NCI-H1930 (cell line): ENCODE measurements around the gene ANKFN1.

Experiments used
- DNase-seq, 2 experiments: peaks; one replicate each; lab custom pipeline; 2025; lab: John Stamatoyannopoulos, UW

ANKFN1 gene, protein sequence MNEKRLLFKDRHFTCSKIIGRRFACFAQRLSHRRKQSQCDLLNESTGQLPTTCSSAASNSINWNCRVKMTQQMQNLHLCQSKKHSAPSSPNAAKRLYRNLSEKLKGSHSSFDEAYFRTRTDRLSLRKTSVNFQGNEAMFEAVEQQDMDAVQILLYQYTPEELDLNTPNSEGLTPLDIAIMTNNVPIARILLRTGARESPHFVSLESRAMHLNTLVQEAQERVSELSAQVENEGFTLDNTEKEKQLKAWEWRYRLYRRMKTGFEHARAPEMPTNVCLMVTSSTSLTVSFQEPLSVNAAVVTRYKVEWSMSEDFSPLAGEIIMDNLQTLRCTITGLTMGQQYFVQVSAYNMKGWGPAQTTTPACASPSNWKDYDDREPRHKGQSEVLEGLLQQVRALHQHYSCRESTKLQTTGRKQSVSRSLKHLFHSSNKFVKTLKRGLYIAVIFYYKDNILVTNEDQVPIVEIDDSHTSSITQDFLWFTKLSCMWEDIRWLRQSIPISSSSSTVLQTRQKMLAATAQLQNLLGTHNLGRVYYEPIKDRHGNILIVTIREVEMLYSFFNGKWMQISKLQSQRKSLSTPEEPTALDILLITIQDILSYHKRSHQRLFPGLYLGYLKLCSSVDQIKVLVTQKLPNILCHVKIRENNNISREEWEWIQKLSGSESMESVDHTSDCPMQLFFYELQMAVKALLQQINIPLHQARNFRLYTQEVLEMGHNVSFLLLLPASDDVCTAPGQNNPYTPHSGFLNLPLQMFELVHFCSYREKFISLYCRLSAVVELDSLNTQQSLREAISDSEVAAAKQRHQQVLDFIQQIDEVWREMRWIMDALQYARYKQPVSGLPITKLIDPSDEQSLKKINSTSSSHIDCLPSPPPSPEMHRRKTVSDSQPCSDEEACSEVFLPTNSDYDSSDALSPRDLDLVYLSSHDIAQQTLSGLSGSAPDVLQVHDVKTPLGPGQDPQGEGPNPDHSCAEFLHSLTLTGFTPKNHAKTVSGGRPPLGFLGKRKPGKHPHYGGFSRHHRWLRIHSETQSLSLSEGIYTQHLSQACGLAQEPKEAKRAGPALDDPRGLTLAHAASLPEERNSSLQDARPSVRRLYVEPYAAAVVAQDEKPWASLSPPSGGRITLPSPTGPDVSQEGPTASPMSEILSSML

DNA sequence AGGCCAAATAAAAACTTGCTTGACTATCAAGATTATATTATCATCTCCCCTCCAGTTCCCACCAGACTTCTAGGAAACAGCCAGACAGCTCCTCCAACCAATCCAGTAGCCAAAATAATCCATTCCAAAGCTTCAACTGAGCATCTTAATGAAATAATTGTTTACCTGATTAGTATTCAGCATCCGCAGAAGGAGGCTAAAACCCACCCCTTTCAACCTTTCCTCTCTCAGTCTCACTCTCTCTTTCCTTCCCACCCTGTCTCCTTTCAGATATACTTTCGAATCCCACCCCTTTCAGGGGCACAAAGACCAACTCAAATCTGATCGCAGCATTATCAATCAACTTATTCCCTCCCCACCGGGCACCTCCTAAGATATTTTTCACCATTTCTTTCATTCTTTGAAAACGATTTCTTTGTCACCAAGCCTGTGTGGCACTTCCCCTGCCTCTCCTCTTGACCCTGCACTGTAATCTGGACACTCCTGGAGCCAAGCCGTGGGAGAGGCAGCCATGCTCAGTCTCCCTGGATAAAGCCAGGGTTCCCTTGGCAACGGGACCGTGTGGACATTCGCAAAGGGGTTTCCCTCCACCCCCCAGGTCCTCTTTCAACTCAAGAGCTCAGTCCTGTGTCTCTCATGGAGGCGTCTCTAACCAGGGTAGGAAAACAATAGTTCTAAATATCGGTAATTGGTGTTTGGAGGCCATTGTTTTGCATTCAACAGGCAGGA lies at the start of gene ANKFN1:
Gene ANKFN1, plus strand, starts transcription at position 602 of the 729 bp plus-strand sequence. CDS start 59,193 bp downstream, outside the sequence.
- no peak for DNase-seq

DNA sequence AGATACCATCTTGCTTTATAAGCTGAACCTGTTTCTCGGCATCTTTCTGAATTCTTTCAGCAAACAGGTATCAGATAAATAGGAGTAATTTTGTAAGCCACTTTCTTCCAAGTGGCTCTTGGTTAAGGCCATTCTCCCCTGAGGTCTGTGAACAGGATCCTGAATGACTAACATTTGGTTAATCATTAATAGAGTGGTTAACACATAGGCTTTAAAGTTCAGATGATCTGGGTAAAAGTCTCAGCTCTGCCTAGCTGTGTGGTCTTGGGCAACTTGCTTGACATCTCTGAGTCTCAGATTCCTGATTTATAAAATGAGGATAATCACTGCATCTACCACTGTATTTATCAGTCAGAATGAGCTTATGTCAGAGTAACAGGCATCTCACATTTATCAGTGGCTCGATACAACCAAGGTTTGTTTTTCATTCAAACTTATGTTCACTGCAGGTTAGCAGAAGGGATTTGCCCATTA lies 44.4 kb upstream of the ANKFN1 start:
- DNase-seq, result no peak

DNA sequence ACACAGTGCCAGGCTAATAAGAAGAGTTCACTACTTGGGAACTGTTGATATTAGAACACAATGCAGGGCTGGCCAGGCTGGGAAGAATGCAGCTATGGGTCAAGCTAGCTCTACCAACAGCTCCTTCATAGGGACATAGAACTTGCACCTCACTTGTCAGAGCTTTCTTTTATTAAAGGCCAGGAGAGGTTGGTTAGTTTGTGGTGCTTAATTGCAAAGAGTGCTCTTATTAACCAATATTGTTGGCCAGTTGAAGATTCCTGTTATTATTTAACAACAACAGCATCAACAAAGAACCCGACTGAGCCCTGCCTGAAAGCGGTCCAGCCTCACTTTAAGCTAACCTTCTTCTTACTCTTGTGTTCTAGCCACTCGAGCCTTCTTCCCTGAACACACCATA lies 43.4 kb upstream of the ANKFN1 start:
- DNase-seq, result no peak

- DNase-seq, result no peak
These were observed 42.7 kb upstream of the ANKFN1 start for GRCh38 chr17:56110463-56111135.

GRCh38 chr17:56111706-56112485 lies 41.4 kb upstream of the ANKFN1 start:
- no peak for DNase-seq

DNA sequence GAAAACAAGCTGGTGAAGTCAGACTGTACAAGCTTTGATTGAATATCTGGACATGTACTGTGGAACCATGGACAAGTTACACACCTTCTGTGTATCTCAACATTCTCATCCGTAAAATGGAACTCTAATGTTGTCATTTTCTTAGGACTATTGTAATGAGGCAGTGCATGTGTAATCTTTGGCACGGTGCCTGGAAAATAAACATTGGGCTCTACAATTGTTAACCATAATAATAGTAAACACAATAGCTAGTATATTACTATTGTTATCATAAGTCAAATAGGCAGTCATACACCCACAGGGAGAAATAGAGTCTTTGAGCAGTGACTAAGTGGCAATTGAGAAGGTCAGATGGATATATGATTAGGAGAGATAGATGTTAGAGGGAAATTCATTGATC lies 39.8 kb upstream of the ANKFN1 start:
- DNase-seq, result no peak

- DNase-seq, result no peak
These were observed 38.8 kb upstream of the ANKFN1 start for GRCh38 chr17:56114469-56114868.

DNA sequence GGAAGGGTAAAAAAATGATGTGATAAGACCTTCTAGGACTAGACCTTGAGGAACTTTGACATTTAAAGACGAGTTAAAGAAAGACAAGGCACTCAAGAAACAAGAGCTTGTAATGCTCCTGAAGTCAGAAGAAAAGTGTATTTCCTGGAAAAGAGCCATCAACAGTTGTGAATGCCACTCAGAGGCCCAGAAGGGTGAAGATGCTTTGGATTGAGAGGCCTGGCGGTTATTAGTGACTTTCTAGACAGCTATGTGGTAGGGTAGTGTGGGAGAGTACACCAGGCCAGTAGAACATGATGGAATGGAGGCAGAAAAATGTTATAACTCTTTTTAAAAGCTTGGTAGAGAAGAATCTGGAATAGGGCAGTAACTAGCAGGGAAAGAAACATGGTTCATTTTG lies 34.1 kb upstream of the ANKFN1 start:
- DNase-seq, result no peak

GRCh38 chr17:56119936-56120335 lies 33.3 kb upstream of the ANKFN1 start:
- DNase-seq, result no peak

DNA sequence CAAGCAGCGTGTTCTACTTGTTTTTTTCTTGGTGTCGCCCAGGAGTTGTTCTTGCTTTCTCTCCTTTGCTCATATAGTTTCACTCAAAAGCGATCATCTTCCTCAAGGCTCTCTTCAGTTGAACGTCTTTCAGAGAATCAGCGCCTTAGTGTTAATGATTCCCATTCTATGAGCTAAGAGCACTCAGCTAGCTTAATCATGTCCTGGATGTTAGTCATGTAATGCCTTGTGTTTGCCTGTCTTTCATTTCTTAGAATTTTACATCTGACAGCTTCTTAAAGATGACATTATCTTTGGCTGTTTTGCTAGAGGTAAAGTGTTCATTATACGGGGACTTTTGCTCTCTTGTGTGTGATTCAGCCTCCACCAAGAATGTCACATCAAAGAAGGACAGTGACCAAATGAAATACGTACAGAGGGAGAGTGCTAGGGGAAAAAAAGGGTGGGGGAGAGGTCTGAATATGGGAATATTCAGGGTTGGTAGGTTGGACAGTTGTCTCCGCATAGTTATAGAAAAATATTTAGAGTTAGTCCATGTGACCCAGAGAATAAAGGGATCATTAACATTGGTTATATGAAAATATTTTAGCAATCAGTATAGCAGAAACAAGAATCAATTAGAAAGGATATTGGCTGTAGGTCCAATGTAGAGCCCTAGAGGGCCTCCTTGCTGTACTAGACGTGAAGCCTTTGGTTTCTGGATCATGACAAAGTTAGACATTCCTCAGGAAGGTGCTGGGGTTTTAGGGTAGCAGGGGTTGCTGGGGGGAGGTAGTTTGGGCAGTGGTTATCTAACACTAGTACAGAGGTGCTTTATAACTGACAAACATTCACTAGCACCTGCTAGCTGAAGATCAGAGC lies 31.9 kb upstream of the ANKFN1 start:
- no peak for DNase-seq

- no peak for DNase-seq
These were observed 27.1 kb upstream of the ANKFN1 start for GRCh38 chr17:56125830-56126819.

- DNase-seq, result no peak
These were observed 23.2 kb upstream of the ANKFN1 start for GRCh38 chr17:56130026-56130425.

DNA sequence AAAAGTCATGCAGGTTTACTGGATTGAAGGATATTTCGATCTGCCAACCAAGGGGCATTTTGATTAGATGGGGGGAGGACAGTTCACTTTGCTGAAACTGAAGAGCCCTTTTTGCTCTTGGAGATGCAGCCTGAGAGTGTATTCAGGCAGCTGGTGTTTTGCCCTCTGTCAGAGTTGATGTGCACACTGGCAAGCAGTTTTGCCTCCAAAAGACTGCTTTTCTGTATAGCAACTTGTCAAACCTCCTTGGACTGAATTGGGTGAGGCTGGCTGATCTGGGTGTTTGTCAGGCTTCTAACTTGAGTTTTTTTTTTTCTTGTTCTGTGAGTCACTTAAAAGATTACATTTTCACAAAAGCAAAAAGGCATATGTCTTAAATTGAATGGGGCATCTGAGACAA lies 22.6 kb upstream of the ANKFN1 start:
- no peak for DNase-seq

DNA sequence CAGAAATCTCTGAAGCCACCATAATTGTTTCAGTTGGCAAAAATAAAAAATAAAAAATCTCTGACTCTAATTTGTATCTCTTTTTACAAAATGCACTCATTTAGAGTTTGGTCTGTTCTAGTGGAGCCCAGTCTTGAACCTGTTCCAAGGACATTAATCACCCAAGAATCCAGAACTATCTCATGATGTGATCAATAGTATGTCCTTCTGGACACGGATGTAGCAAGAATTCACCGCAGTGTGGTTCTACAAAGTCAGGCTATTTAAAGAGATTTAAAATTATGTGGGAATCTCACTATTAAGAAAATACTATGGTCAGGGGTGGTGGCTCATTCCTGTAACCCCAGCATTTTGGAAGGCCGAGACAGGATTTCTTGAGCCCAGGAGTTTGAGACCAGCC lies 21.8 kb upstream of the ANKFN1 start:
- DNase-seq, result no peak

DNA sequence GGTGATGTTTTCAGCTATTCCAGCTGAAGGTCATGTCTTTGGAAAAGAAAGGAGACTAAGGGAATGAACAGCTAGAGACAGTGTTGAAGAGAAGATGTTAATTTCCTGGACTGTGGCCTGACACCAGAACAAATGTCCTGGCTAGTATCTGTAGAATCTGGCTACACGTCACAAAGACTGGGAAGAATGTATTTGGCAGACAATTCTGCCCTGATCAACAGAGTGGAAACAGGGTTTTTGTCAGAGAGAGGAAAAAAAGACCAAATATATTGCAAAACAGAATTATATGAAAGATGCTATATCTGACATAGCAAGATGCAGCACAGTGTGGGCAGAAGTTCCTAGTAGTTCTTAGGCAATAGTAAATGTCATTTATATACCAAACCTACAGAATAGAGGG lies 17.0 kb upstream of the ANKFN1 start:
- no peak for DNase-seq

- DNase-seq, result no peak
These were observed 12.0 kb upstream of the ANKFN1 start for GRCh38 chr17:56141046-56141839.

- DNase-seq, result no peak
These were observed 10.9 kb upstream of the ANKFN1 start for GRCh38 chr17:56142325-56142724.
